Prostate gland (tissue), 2 donors: Measurements from ENCODE around the gene SMARCA5.

Experiments
- CTCF ChIP-seq, 4 experiments: fragments of 200-600 bp in 2 of 4; fragments of 450-650 bp in 2 of 4; sonication (generic) in 2 of 4; IDR thresholded peaks; 1 replicate in 3 of 4; 2 replicates in 1 of 4; pipeline ENCODE4 v1.5.1; 2016 to 2019; ENCODE audit warnings: antibody characterized with exemption in 4 of 4, mild to moderate bottlenecking in 2 of 4, moderate library complexity in 2 of 4
- POLR2AphosphoS5 ChIP-seq: sonication (generic); formaldehyde crosslinking; IDR thresholded peaks from one replicate; pipeline ENCODE4 v1.6.1; 2017; ENCODE audit warnings: antibody characterized with exemption

GRCh38 chr4:143586080-143586479, 72.6 kb downstream of the SMARCA5 start:
- TF ChIP-seq CTCF (IDR thresholded peaks at IDR 0.05), result no peak
- TF ChIP-seq POLR2AphosphoS5, result no peak
